Loucy (cell line): ENCODE results near the gene MAPK8.

Source experiments
- EZH2phosphoT487 ChIP-seq: fragments of 200-600 bp; IDR thresholded peaks from 2 replicates; pipeline ENCODE4 v1.6.1; 2018; ENCODE audit warnings: antibody characterized with exemption, mild to moderate bottlenecking, moderate library complexity, borderline replicate concordance
- TF ChIP-seq, protein P1 (sequence below): fragments of 200-600 bp; sonication (generic); conservative IDR thresholded peaks from 2 replicates; pipeline ENCODE4 v1.5.1; 2014; ENCODE audit warnings: mild to moderate bottlenecking, antibody characterized with exemption, low read length

DNA sequence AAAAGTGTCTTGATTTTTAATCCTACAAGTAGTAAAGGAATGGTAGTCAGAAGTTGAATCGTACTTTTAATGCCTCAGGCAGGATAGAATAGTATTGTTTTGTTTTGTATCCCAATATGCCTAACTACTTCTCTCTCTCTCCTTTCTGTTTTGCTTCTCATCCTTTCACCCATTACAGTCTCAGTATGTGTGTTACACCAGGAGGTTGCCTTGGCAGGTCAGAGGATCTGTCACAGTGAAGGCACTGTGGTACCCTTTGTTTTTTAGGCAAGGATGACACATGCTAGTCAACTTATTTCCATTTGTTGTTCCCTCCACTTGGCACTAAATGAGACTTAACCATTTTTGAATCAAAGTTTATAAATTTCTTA, 94.4 kb downstream of the MAPK8 start:
- TF ChIP-seq, protein P1, sequence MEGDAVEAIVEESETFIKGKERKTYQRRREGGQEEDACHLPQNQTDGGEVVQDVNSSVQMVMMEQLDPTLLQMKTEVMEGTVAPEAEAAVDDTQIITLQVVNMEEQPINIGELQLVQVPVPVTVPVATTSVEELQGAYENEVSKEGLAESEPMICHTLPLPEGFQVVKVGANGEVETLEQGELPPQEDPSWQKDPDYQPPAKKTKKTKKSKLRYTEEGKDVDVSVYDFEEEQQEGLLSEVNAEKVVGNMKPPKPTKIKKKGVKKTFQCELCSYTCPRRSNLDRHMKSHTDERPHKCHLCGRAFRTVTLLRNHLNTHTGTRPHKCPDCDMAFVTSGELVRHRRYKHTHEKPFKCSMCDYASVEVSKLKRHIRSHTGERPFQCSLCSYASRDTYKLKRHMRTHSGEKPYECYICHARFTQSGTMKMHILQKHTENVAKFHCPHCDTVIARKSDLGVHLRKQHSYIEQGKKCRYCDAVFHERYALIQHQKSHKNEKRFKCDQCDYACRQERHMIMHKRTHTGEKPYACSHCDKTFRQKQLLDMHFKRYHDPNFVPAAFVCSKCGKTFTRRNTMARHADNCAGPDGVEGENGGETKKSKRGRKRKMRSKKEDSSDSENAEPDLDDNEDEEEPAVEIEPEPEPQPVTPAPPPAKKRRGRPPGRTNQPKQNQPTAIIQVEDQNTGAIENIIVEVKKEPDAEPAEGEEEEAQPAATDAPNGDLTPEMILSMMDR = no peak
- TF ChIP-seq EZH2phosphoT487 = no peak
